ENCODE measurements around the gene BRF1.

The BRF1 gene

GRCh38 chr14:105187935-105188524 is 112.8 kb downstream of the BRF1 start:
- TF ChIP-seq, protein P1, sequence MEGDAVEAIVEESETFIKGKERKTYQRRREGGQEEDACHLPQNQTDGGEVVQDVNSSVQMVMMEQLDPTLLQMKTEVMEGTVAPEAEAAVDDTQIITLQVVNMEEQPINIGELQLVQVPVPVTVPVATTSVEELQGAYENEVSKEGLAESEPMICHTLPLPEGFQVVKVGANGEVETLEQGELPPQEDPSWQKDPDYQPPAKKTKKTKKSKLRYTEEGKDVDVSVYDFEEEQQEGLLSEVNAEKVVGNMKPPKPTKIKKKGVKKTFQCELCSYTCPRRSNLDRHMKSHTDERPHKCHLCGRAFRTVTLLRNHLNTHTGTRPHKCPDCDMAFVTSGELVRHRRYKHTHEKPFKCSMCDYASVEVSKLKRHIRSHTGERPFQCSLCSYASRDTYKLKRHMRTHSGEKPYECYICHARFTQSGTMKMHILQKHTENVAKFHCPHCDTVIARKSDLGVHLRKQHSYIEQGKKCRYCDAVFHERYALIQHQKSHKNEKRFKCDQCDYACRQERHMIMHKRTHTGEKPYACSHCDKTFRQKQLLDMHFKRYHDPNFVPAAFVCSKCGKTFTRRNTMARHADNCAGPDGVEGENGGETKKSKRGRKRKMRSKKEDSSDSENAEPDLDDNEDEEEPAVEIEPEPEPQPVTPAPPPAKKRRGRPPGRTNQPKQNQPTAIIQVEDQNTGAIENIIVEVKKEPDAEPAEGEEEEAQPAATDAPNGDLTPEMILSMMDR (IDR thresholded peaks at IDR 0.05), result no peak
- peaks cover 18% of the 10 kb centered on the region for H3K9me3 Mint-ChIP-seq
- DNase-seq, result no peak
- no peaks in the 10 kb centered on the region for H3K36me3 Mint-ChIP-seq (ENCODE audit: low read depth)
- H3K27ac Mint-ChIP-seq, result no peak overlapping the region
- H3K4me1 Mint-ChIP-seq, result no peaks in the 10 kb centered on the region
- peaks cover 37% of the 10 kb centered on the region for H3K27me3 Mint-ChIP-seq (ENCODE audit: low read depth, poor library complexity)
- H3K4me3 Mint-ChIP-seq, result no peak overlapping the region

DNA sequence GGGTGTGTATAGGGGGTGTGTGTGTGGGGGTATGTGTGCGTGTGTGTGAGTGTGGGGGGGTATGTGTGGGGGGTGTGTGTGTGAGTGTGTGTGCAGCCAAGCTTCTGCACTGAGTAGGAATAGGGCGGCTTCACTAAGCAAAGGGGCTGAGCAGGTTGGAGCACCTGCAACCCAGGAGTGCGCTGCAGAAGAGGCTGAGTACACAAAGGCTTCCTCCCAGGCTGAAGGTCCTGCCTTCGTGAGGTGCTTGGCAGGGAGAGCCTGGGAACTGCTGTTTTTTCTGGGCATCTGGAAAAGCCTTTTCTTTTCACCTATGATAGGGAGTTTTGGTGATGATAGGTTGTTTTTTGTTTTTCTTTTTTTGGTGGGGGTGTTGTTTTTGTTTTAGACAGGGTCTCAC is 113.7 kb downstream of the BRF1 start:
- peaks cover 18% of the 10 kb centered on the region for H3K9me3 Mint-ChIP-seq
- H3K27ac Mint-ChIP-seq, result no peak overlapping the region
- no peak for DNase-seq
- H3K4me1 Mint-ChIP-seq, result no peaks in the 10 kb centered on the region
- peaks cover 44% of the 10 kb centered on the region for H3K27me3 Mint-ChIP-seq (ENCODE audit: low read depth, poor library complexity)
- H3K4me3 Mint-ChIP-seq, result no peak overlapping the region
- TF ChIP-seq, protein P1 (IDR thresholded peaks at IDR 0.05), result no peak
- no peaks in the 10 kb centered on the region for H3K36me3 Mint-ChIP-seq (ENCODE audit: low read depth)

DNA sequence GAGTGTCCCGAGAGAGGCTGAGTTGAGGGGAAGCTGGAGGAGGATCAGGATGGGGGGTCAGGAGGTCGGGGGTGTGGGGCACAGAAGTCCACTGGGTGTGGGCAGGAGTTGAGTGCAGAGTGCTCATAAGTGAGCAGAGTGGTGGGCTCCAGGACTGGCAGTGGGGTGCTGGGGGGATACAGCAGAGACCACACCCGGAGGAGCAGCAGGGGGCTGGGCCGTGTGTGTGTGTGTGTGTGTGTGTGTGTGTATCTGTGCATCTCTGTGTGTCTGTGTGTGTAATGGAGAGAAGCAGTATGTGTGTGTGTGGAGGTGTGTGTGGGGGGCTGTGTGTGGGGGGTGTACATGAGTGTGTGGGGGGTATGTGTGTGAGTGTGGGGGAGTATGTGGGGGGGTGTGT is 114.8 kb downstream of the BRF1 start:
- Mint-ChIP-seq H3K27ac (no peak overlapping the region), H3K9me3 (peaks cover 18% of the 10 kb centered on the region), H3K4me1 (no peaks in the 10 kb centered on the region), H3K36me3 (ENCODE audit: low read depth) (no peaks in the 10 kb centered on the region), H3K27me3 (ENCODE audit: low read depth, poor library complexity) (peaks cover 48% of the 10 kb centered on the region), H3K4me3 (no peak overlapping the region)
- TF ChIP-seq, protein P1 (IDR thresholded peaks at IDR 0.05), result no peak
- DNase-seq, result no peak

DNA sequence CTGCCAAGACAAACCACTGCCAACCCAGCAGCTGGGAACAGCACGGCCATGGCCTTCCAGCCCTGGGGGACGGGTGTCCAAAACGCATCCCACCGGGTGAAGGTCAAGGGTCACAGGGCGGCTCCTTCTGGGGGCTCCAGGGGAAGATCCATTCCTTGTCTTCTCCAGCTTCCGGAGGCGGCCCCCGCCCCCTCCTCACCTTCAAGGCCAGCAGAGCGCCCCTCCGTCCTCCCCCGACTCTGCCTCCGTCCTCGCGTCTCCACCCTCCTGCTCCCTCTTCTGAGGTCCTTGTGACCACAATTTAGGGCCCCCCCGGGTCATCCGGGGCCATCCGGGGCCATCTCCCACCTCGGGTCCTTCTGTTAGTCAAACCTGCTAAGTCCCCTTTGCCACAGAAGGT is 115.8 kb downstream of the BRF1 start:
- no peak for DNase-seq
- Mint-ChIP-seq H3K9me3 (peaks cover 18% of the 10 kb centered on the region), H3K27me3 (ENCODE audit: low read depth, poor library complexity) (peaks cover 55% of the 10 kb centered on the region), H3K27ac (no peak overlapping the region), H3K36me3 (ENCODE audit: low read depth) (no peaks in the 10 kb centered on the region), H3K4me1 (no peaks in the 10 kb centered on the region), H3K4me3 (no peak overlapping the region)
- TF ChIP-seq, protein P1 (IDR thresholded peaks at IDR 0.05), result no peak

GRCh38 chr14:105184461-105184860 is 116.3 kb downstream of the BRF1 start:
- Mint-ChIP-seq H3K36me3 (ENCODE audit: low read depth) (no peaks in the 10 kb centered on the region), H3K27me3 (ENCODE audit: low read depth, poor library complexity) (peaks cover 57% of the 10 kb centered on the region), H3K4me1 (no peaks in the 10 kb centered on the region), H3K4me3 (no peak overlapping the region), H3K9me3 (peaks cover 18% of the 10 kb centered on the region), H3K27ac (no peak overlapping the region)
- no peak for DNase-seq
- TF ChIP-seq, protein P1 (IDR thresholded peaks at IDR 0.05), result no peak

DNA sequence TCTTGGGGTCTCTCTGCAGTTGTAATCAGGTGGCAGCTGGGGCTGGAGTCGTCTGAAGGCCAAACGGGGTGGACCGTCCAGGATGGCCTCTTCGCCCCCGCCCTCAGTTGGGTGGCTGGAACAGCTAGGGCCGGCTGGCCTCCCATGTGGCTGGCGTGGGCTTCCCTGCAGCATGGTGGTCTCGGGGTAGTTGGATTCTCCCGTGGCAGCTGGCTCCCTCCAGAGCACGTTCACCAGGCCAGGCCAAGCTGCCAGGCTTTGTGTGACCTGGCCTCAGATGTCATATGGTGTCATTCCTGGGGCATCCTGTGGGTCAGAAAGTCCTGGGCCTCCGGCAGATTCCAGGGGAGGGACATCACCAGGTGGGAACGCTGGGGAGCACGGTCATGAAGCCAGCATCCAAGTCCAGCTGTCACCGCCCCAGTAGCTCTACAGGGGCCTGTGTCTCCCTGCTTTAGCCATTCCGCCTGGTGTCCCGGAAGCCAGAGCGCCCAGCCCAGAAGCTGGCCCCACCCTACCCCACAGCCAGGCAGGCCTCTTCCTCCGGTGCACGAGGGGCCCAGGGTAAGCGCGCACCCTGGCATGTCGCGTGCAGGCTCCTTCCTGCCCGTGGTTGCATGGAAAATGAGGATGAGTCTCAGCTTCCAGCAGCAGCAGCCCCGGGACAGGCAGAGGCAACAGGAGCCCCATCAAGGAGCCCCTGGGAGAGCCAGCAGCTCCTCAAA is 118.3 kb downstream of the BRF1 start:
- peak overlapping the region; percentile 72 for H3K4me3 Mint-ChIP-seq
- H3K27me3 Mint-ChIP-seq (ENCODE audit: low read depth, poor library complexity), result peaks cover 52% of the 10 kb centered on the region
- peaks cover 4% of the 10 kb centered on the region for H3K9me3 Mint-ChIP-seq
- no peaks in the 10 kb centered on the region for H3K4me1 Mint-ChIP-seq
- DNase-seq, result no peak
- H3K36me3 Mint-ChIP-seq (ENCODE audit: low read depth), result no peaks in the 10 kb centered on the region
- H3K27ac Mint-ChIP-seq, result no peak overlapping the region
- TF ChIP-seq, protein P1 (IDR thresholded peaks at IDR 0.05), result no peak

All from nephron progenitor cell (in vitro differentiated cells).